ENCODE data around the gene WRAP53. TPM values are rescaled to one million over a fixed set of nuclear protein-coding genes. Genes with fewer than 3 reads are reported as not detected.

Gene WRAP53
- total and polyA plus RNA-seq, 2 of the 13 experiments (the other 11 are each of a cell fraction or from before 2014, with no cell fraction given), result 7.0 to 19.5 TPM

- peak; percentile 73; the same call in 1 of the 2 replicates for TF ChIP-seq ZNF33A (CRISPR knock-in tag; IDR thresholded peaks at IDR 0.05; ENCODE audit: borderline replicate concordance)
- TF ChIP-seq REPIN1 (CRISPR knock-in tag; IDR thresholded peaks at IDR 0.05; ENCODE audit: borderline replicate concordance, low read depth), result peak; percentile 49; the same call in 1 of the 2 replicates
- TF ChIP-seq, protein P1, sequence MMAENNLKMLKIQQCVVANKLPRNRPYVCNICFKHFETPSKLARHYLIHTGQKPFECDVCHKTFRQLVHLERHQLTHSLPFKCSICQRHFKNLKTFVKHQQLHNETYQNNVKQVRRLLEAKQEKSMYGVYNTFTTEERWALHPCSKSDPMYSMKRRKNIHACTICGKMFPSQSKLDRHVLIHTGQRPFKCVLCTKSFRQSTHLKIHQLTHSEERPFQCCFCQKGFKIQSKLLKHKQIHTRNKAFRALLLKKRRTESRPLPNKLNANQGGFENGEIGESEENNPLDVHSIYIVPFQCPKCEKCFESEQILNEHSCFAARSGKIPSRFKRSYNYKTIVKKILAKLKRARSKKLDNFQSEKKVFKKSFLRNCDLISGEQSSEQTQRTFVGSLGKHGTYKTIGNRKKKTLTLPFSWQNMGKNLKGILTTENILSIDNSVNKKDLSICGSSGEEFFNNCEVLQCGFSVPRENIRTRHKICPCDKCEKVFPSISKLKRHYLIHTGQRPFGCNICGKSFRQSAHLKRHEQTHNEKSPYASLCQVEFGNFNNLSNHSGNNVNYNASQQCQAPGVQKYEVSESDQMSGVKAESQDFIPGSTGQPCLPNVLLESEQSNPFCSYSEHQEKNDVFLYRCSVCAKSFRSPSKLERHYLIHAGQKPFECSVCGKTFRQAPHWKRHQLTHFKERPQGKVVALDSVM (CRISPR knock-in tag; IDR thresholded peaks at IDR 0.05), result peak; percentile 20; the same call in 1 of the 2 replicates
- peak; percentile 47; the same call in 1 of the 2 replicates for TF ChIP-seq ZNF331 (CRISPR knock-in tag; IDR thresholded peaks at IDR 0.05)
- TF ChIP-seq ZKSCAN5 (CRISPR knock-in tag; IDR thresholded peaks at IDR 0.05), result no peak
- TF ChIP-seq ZNF777 (CRISPR knock-in tag; IDR thresholded peaks at IDR 0.05), result no peak; the same call in 1 of the 2 replicates
- TF ChIP-seq HDAC1 (CRISPR knock-in tag; IDR thresholded peaks at IDR 0.05), result peak; percentile 75
- TF ChIP-seq GATAD1 (CRISPR knock-in tag; IDR thresholded peaks at IDR 0.05), result peak; percentile 71; the same call in 1 of the 2 replicates
- peak; percentile 45; the same call in 1 of the 2 replicates for TF ChIP-seq PATZ1 (CRISPR knock-in tag; IDR thresholded peaks at IDR 0.05)
- TF ChIP-seq ARID4A (CRISPR knock-in tag; IDR thresholded peaks at IDR 0.05; ENCODE audit: borderline replicate concordance), result peak; percentile 50; the same call in 1 of the 2 replicates
- 0 out of 2 replicates have a peak, but pooled peaks have one; percentile 25 for TF ChIP-seq GLI4 (CRISPR knock-in tag; IDR thresholded peaks at IDR 0.05; ENCODE audit: borderline replicate concordance)
- TF ChIP-seq PTBP1 (IDR thresholded peaks at IDR 0.05; ENCODE audit: low read depth, low read length, poor library complexity, severe bottlenecking), result peak; percentile 57
- peak; percentile 50 for TF ChIP-seq ZFY (CRISPR knock-in tag; IDR thresholded peaks at IDR 0.05)
- 0 out of 2 replicates have a peak, but pooled peaks have one; percentile 60 for TF ChIP-seq AKAP8 (CRISPR knock-in tag; IDR thresholded peaks at IDR 0.05)
- peak; percentile 54; the same call in 1 of the 2 replicates for TF ChIP-seq TARDBP (CRISPR knock-in tag; IDR thresholded peaks at IDR 0.05)
- TF ChIP-seq NR2F6 (IDR thresholded peaks at IDR 0.05), result no peak
- TF ChIP-seq NR2F6 (CRISPR knock-in tag; IDR thresholded peaks at IDR 0.05), result 0 out of 2 replicates have a peak, but pooled peaks have one; percentile 28
Measured at GRCh38 chr17:7716901-7717755, 28.9 kb downstream of the WRAP53 start, which contains the start of gene DNAH2 (continued).
